Activated naive CD8-positive, alpha-beta T cell treated with anti-CD3 and anti-CD28 coated beads, Interleukin-2, amount 10 ng/mL, durations not matched to agents 7 days and 5 days (primary cell): ENCODE data around the gene DOCK10. TPM values are rescaled to one million over a fixed set of nuclear protein-coding genes. Genes with fewer than 3 reads are reported as not detected.

Source experiments
- ATAC-seq: fragments of 150-1000 bp; cut with Tn5 transposase; one replicate; pipeline ENCODE4 v1.10.0; 2021; ENCODE audit warnings: low read depth, moderate library complexity
- POLR2A ChIA-PET: fragments of 350-600 bp; sonication (Branson Sonifier 250); formaldehyde crosslinking; loops from one replicate; lab custom pipeline; 2021; ENCODE audit warnings: antibody characterized with exemption; lab: Charles Lee
- DNase-seq: peaks from one replicate; pipeline ENCODE4 v3.0.0; 2021
- H3K27ac Mint-ChIP-seq: one replicate; pipeline ENCODE4 v1.8.0; 2022; ENCODE audit warnings: mild to moderate bottlenecking, mixed read lengths
- H3K27me3 Mint-ChIP-seq: one replicate; pipeline ENCODE4 v1.8.0; 2022; ENCODE audit warnings: mild to moderate bottlenecking, moderate library complexity, mixed read lengths
- H3K36me3 Mint-ChIP-seq: one replicate; pipeline ENCODE4 v1.8.0; 2021; ENCODE audit warnings: mild to moderate bottlenecking, mixed read lengths
- H3K4me1 Mint-ChIP-seq: one replicate; pipeline ENCODE4 v1.8.0; 2021; ENCODE audit warnings: mixed read lengths
- H3K4me3 Mint-ChIP-seq: one replicate; pipeline ENCODE4 v1.8.0; 2022; ENCODE audit warnings: mild to moderate bottlenecking, moderate library complexity, mixed read lengths
- H3K9me3 Mint-ChIP-seq: one replicate; pipeline ENCODE4 v1.8.0; 2021; ENCODE audit warnings: mixed read lengths
- microRNA-seq: library from miRNA; unstranded; fragments of <30 nt; microRNA quantifications from one replicate; pipeline ENCODE4 v1.2.0, GENCODE V29; 2022
- total RNA-seq, 2 experiments: library from RNA; stranded (reverse); gene quantifications; one replicate each; pipeline ENCODE4 v1.2.3, GENCODE V29; 2021

DOCK10 gene
- total RNA-seq, 2 experiments from 2014 or later: 259 to 273 TPM

GRCh38 chr2:224716921-224717320 is 325.3 kb downstream of the DOCK10 start:
- Mint-ChIP-seq H3K36me3 (no peaks in the 10 kb centered on the region), H3K27ac (no peak overlapping the region), H3K4me1 (no peaks in the 10 kb centered on the region), H3K9me3 (peaks cover 4% of the 10 kb centered on the region), H3K4me3 (no peak overlapping the region), H3K27me3 (peaks cover 7% of the 10 kb centered on the region)
- ATAC-seq: no peak
- no peak for DNase-seq
- POLR2A ChIA-PET: no interaction called here

- no peak for DNase-seq
- POLR2A ChIA-PET: no interaction called here
- no peaks in the 10 kb centered on the region for H3K36me3 Mint-ChIP-seq
- ATAC-seq: no peak
- no peaks in the 10 kb centered on the region for H3K4me1 Mint-ChIP-seq
- H3K9me3 Mint-ChIP-seq: peaks cover 4% of the 10 kb centered on the region
- H3K27ac Mint-ChIP-seq: no peak within 1 kb of the TSS
- H3K27me3 Mint-ChIP-seq: peaks cover 9% of the 10 kb centered on the region
- no peak within 1 kb of the TSS for H3K4me3 Mint-ChIP-seq
Observed at GRCh38 chr2:224716201-224716600, 326.1 kb downstream of the DOCK10 start, which contains the start of gene CCDC195. Gene CCDC195, minus strand, starts transcription at chr2:224716365. Its CDS starts 0 bp downstream, at chr2:224716365.

Small RNAs within 50 kb of the gene (microRNA-seq; reads per million reads assigned to microRNA genes)
- gene MIR4439: not detected
